Activated CD4-positive, alpha-beta T cell treated with anti-CD3 and anti-CD28 coated beads for 4 hours (primary cell): ENCODE measurements around the gene SAFB2.

ENCODE experiments used
- DNase-seq, 2 donors: peaks; one replicate each; pipeline ENCODE4 v3.0.0-alpha.2; 2020

Gene SAFB2

DNA sequence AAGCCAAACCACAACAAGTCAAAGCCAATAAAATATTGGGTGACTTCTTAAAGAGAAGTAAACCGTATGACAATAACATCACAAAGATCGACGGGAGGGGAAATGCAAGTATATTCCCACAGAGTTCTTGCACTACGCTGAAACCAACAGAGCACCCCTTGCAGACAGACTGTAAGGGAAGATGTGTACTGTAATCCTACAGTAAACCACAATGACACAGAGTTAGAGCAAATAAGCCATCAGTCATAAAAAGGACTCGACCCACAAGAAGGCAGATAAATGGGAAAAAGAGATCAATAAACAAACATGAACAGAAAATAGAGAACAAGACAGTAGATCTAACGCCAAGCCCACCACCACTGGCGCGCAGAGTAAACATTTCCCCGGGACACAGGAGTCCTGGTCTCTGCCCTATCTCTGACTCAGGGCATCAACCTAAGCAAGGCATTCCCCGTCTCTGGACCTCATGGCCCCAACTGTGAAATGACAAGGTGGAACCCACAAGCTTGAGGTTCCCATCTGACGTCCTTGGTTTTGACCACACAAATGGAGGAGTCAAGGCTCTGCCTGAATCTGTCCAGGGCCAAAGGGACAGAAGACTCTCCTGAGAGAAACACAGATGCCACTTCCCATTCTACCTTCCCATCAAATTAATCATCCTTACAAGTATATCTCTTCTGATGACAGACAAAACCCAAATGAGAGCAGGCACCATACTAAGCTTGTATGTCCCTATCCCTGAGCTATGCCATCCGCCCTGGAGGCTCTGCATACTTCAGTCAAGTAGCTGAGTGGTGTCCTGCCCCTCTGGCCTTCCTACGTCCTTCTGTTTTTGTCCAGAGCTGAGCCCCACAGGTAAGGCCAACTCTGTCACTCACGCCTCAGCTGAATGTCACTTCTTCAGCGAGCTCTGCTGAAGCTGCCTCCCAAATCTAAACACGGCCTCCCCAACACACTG lies 15.0 kb downstream of the SAFB2 start:
- DNase-seq, result no peak

DNA sequence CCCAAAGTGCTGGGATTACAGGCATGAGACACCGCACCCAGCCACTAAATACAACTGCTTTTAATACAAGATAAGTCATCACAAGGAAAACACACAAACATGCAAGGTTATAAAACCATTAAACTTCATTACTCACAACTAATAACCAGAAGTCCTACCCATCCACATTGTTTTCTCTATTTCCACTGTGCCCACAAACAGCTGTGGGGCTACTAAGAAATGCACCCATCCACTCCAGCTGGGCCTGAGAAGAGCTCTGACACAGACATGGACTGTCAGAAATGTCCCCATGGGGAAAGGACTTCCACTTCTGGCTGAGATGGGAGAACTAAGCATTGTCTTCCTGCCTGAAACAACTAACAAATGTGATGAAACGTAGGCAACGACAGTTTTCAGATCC lies 17.2 kb downstream of the SAFB2 start:
- DNase-seq, result no peak

GRCh38 chr19:5603626-5604025 lies 18.9 kb downstream of the SAFB2 start:
- DNase-seq, result no peak

- DNase-seq, result no peak
These were observed 21.8 kb downstream of the SAFB2 start for GRCh38 chr19:5600797-5601196.

- no peak for DNase-seq
These were observed 26.8 kb downstream of the SAFB2 start for GRCh38 chr19:5595745-5596144.

DNA sequence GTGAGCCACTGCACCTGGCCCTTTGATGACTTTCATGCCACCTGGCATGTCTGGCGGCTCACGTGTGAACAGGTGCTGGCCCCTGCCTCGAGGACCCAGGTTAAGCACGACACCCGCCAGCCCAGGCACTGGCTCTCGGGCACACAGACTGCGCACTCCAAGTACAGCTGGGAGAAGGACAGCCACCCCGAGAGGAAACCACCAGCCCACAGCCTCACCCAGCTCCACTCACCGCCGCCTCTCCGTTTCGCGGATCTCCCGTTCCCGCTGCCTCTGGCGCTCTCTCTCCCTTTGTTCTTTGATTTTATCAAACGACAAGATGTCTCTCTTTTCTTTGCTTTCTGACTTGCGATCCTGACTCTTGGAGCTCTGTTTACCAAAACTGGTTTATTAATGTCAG lies 27.4 kb downstream of the SAFB2 start:
- DNase-seq, result no peak

GRCh38 chr19:5594521-5594950 lies 28.0 kb downstream of the SAFB2 start:
- DNase-seq, result no peak

DNA sequence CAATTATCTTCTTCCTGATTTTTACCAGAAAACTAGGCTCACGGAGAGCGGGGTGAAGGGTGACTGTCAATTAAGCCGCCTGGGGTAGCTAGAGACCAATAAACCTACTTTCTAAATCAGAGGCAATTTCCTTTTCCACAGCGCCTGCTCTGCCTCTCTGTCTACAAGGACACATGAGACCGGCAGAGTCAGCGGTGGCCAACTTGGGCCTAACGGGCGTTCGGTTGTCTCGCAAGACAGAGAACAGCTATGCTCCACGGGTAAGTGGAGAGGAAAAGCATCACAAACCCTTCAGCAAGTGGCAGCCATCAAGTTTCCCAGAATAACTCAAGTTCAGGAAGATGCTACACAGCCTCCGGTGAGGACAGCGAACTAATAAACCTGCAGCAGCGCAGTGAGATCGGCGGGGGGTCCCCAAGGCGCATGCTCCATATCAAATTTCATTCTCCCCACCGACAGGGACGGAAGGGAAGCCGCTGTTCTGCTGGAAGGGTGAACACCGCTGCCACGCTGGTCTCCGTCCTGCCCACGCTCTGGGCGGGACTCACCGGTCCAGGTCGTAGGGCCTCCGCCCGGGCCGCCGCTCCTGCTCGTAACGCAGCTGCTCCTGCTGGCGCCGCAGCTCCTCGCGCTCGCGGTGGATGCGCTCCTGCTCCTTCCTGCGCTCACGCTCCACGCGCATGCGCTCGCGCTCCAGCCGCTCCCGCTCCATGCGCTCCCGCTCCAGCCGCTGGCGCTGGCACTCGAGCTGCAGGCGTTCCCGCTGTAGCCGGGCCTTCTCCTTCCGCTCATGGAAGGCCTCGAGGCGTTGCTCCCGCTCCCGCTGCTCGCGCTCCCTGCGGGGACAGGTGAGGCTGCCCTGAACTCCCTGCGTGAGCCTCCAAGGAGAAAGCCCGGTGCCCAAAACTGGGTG lies 29.0 kb downstream of the SAFB2 start:
- no peak for DNase-seq

- no peak for DNase-seq
These were observed 29.8 kb downstream of the SAFB2 start for GRCh38 chr19:5592531-5593342.

GRCh38 chr19:5591476-5591875 lies 31.1 kb downstream of the SAFB2 start:
- DNase-seq, result no peak

- DNase-seq, result no peak
These were observed 31.8 kb downstream of the SAFB2 start for GRCh38 chr19:5590865-5591154.

DNA sequence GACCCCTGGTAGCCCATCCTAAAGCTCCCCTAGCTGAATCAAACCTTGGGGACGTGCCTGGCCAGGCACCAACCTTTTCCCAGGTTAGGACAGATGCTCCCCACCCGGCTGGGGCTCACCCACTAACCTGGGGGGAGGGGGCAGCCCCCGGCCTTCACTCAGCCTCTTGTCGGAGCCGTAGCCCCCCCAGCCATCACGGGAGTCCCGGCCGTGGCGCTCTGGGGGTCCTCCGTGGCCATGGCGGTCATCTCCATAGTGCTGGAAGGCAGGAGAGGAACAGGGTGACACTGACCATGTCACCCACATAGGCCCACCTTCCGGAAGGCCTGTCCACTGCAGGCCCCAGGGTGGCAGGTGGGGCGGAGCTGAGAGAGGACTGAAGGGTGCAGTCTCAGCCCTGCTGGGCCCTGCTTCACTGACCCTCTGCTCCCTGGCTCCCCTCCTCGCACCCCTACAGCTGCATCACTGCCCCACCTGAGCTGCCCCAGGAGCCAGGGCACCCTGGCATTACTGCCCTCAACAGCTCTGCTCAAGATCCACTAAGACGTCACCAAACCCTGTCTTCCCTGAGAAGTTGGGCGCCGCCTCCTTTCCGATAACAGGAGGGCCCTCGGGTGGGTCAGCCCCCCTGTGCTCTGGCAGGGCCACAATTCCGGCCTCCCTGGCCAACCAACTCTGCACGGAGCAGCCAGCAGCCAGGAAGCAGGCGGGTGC lies 32.3 kb downstream of the SAFB2 start:
- no peak for DNase-seq

GRCh38 chr19:5588906-5589676 lies 33.5 kb downstream of the SAFB2 start:
- DNase-seq, result no peak

GRCh38 chr19:5588441-5588840 lies 34.1 kb downstream of the SAFB2 start:
- no peak for DNase-seq

DNA sequence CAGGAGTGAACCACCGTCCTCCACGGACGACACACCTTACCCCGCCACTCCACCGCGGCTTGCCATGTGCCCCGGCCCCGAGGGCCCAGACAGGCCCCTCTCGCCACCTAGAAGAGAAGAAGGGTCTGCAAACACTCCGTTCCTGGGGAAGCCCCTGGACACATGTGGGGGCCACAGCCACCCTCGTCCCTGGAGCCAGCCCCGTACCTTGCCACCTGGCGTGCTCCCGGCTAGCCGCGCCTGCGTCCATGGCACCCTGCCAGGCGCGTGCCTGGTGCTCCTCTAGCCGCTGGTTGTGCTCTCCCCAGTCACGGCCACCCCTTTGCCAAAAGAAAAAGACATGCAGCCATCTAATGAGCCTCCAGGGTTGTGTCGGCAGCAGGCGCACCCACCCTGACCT lies 34.9 kb downstream of the SAFB2 start:
- no peak for DNase-seq

DNA sequence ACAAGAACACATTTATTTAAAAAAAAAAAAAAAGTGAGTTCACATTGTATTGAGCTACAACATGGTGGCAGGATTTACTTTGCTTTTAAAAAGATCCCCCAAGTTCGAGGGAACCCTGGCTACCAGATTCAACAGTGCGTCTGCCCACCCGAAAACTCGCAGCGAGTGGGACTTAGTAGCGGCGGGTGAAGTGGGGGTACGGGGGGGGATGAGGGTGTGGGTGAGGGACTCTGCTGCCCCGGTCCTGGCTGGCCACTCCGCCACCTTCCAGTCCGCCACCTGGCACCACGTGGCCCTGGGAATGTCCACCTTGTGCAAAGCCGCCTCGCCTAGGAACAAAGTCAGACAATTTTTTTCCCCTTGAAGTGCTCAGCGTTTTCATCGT lies 35.5 kb downstream of the SAFB2 start:
- DNase-seq, result no peak

DNA sequence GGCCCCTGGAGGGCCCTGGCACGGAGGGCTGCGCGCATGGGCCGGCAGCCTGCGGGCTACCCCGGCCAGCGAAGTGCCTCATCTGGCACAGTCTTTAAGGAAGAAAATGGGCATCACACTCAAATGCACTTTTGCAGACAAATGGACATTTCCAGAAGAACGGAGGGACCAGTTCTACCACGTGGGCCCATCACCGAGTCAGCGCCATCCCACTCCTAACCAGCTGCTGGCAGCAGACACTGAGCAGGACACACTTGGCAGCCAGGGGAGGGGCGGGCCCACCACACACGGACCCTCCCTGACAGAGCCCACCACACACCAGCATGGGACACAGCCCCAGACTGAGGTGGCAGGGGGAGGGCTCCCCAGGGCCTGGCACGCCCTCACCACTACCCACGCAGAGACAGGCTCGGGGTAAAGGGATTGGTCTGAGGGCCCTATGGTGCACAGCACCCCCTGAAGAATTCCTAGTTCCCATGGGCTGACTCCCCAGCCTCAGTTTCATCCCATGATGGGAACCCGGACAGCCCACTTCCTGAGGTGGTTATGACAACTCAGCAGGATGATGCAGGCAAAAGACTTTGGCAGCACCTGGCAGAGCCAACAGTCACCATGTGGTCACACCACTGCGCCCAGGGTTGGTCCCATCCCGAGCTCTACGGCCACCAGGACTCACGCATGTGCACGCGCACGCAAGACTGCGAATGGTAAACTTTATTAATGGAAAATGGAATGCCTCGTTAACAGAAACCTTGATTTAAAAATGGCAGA lies 36.1 kb downstream of the SAFB2 start:
- DNase-seq, result no peak

- peak; percentile 41 to 46 for DNase-seq
These were observed 36.9 kb downstream of the SAFB2 start for GRCh38 chr19:5585461-5586299.

DNA sequence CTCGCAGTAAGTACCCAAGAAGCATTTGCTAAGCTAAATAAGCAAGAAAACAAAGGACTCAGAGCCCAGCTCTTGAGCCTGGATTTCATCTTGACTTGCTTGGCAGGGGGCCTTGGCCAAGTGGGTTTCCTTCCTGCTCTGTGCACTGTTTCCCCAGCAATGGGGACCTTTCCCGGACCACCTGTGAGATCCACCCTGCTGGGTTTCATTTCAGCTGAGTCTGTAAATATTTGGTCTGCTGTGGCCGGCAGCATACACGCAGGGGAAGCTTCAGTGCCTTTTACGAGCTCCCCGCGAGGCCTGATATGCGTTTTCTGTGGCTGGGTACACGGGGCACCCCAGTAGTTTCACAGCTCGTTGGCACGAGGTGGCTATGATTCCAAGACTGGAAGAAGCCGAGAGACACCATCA lies 42.4 kb downstream of the SAFB2 start:
- no peak for DNase-seq

DNA sequence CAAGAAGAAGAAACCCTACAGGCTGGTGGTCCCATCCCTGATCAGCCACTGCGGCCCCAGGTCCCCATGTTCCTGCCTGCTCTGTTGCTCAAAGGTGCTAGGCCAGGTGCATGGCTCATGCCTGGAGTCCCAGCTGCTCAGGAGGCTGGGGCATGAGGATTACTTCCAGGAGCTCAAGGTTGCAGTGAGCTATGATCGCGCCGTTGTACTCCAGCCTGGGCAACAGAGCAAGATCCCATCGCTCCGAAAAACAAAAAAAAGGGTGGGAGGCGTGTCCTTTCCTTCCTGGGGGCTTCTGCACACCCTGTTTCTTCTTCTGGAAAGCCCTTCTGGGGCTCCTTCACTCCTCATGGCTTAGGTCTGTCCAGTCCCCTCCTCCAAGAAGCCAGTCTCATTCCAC lies 42.9 kb downstream of the SAFB2 start:
- DNase-seq, result no peak
